Cardiac muscle cell (in vitro differentiated cells and primary cell): ENCODE data around the gene ITGB2. TPM values are rescaled to one million over a fixed set of nuclear protein-coding genes. Genes with fewer than 3 reads are reported as not detected.

Experiments
- DNase-seq, 2 donors: peaks; one replicate each; pipeline versions ENCODE4 v3.0.0 to v3.0.0-alpha.2; 2010 to 2017; ENCODE audit warnings: low read depth in 1 of 2, low spot score in 1 of 2
- H3K27ac ChIP-seq: fragments of 200-600 bp; sonication (generic); 2 replicates; pipeline ENCODE4 v1.5.1; 2016
- H3K27me3 ChIP-seq: fragments of 200-600 bp; sonication (generic); 2 replicates; pipeline ENCODE4 v1.6.0; 2016; ENCODE audit warnings: control low read depth
- H3K36me3 ChIP-seq: fragments of 200-600 bp; sonication (generic); 2 replicates; pipeline ENCODE4 v1.5.1; 2016; ENCODE audit warnings: control low read depth
- H3K4me1 ChIP-seq: fragments of 200-600 bp; sonication (generic); 2 replicates; pipeline ENCODE4 v1.8.1; 2017; ENCODE audit warnings: low read depth, mild to moderate bottlenecking, mixed run types
- H3K4me3 ChIP-seq: fragments of 200-600 bp; sonication (generic); 2 replicates; pipeline ENCODE4 v1.5.1; 2016; ENCODE audit warnings: mild to moderate bottlenecking
- H3K9me3 ChIP-seq: fragments of 200-600 bp; sonication (generic); 2 replicates; pipeline ENCODE4 v1.5.1; 2017; ENCODE audit warnings: low read depth, mild to moderate bottlenecking, control low read depth
- polyA plus RNA-seq: library from polyadenylated mRNA; unstranded; fragments of >200 nt; fragmentation: Nextera tagmentation; extraction: Ambion mirVana; gene quantifications from 2 replicates; pipeline ENCODE4 v1.2.1, GENCODE V29; 2016
- total RNA-seq: library from RNA; depleted of rRNA; stranded (reverse); fragments of >200 nt; gene quantifications from 2 replicates; pipeline ENCODE4 v1.2.3, GENCODE V29; 2016
- TF ChIP-seq, protein P1 (sequence below): IDR thresholded peaks from 2 replicates; pipeline ENCODE4 v1.5.1; 2012; ENCODE audit warnings: low read depth, mild to moderate bottlenecking, low read length

ITGB2 gene
- total and polyA plus RNA-seq, 2 experiments from 2014 or later, result 0.27 to 0.57 TPM

DNA sequence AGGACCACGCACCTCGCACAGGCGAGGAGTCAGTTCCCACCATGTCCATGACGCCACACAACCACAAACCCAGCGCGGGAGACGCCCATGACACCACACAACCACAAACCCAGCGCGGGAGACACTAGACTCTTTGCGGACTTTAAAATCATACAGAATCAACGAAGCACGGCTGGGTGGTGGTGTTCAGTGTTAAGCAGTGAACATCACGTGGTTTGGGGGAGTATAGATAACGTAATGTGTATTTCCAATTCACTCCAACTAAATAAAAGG, 66.4 kb downstream of the ITGB2 start:
- H3K27ac ChIP-seq, result no peak overlapping the region
- no peaks in the 10 kb centered on the region for H3K4me1 ChIP-seq
- peaks cover 58% of the 10 kb centered on the region for H3K36me3 ChIP-seq
- DNase-seq, result no peak
- H3K9me3 ChIP-seq, result no peaks in the 10 kb centered on the region
- TF ChIP-seq, protein P1, sequence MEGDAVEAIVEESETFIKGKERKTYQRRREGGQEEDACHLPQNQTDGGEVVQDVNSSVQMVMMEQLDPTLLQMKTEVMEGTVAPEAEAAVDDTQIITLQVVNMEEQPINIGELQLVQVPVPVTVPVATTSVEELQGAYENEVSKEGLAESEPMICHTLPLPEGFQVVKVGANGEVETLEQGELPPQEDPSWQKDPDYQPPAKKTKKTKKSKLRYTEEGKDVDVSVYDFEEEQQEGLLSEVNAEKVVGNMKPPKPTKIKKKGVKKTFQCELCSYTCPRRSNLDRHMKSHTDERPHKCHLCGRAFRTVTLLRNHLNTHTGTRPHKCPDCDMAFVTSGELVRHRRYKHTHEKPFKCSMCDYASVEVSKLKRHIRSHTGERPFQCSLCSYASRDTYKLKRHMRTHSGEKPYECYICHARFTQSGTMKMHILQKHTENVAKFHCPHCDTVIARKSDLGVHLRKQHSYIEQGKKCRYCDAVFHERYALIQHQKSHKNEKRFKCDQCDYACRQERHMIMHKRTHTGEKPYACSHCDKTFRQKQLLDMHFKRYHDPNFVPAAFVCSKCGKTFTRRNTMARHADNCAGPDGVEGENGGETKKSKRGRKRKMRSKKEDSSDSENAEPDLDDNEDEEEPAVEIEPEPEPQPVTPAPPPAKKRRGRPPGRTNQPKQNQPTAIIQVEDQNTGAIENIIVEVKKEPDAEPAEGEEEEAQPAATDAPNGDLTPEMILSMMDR, result no peak
- H3K27me3 ChIP-seq, result no peaks in the 10 kb centered on the region
- no peak overlapping the region for H3K4me3 ChIP-seq

DNA sequence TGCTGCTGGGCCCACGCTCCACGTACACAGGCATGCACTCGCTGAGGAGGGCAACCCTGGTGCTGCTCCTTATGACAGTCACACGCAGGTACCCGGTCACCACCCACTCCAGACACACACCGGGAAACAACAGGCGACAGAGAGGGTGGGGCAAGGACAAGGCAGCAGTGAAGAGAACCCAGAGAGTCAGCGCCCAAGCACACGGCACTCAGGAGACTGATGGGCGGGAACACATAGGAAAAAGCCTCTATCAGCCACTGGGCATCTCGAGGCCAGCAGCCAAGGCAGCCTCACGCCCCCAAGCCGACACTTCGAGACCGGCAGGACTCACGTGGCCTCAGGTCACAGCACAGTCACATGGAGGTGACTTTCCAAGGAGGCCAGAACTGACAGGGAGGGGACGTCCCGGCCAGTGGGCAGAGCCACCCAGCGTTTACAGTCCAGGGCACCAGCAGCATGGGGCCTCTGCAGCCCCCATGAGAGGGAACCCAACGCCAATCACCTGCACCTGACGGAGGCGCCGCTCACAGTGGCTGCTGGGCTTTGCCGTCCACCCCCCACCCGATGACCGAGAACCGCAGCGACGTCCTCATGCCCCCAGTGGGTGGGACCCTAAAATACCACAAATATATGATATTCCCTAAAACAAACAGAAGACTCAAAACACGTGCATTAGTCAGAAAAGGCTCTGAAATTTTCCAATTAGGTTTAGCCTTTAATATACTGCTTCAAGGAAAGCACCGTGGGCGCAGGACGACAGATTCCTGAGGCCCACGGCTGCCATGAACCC, 66.9 kb downstream of the ITGB2 start:
- TF ChIP-seq, protein P1, result no peak
- H3K4me3 ChIP-seq, result no peak overlapping the region
- H3K27me3 ChIP-seq, result no peaks in the 10 kb centered on the region
- DNase-seq, result no peak
- H3K36me3 ChIP-seq, result peaks cover 60% of the 10 kb centered on the region
- no peaks in the 10 kb centered on the region for H3K4me1 ChIP-seq
- H3K9me3 ChIP-seq, result no peaks in the 10 kb centered on the region
- no peak overlapping the region for H3K27ac ChIP-seq

DNA sequence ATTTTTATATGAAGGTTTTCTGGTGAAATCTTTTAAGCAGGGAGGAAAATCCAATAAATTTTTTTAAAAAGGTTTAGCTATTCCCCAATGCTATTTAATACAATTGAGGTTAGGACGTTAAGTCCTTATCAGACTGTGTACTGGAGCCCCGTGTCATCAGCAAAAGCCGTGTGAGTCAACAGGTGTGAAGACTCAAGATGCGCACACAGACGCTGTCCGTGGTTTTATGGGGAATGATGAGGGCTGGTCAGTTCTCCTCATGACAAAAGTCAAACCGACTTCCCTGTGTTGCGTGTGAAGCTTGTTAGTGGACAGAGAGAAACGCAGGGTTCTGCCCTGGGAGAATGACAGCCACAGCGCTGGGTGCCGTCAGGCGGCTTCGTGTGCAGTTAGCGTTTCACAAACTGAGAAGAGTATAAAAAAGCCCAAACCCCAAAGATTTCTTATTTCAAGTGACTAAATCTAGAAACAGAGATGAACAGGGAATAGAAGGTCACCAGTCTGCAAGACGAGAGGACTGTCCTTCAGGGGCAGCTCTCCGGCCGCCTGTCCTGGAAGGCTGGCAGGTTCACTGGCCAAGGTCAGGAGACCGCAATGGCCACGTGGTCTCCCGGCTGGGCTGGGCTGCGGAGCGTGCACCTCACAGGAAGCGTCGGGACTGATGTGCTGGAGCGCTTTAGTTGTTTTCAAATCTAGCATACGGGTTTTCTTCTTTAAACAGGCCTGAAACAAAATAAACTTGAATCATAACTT, 69.6 kb downstream of the ITGB2 start:
- Histone ChIP-seq H3K36me3 (peaks cover 47% of the 10 kb centered on the region), H3K4me3 (no peak overlapping the region), H3K27ac (no peak overlapping the region), H3K4me1 (no peaks in the 10 kb centered on the region), H3K9me3 (no peaks in the 10 kb centered on the region), H3K27me3 (no peaks in the 10 kb centered on the region)
- no peak for DNase-seq
- TF ChIP-seq, protein P1, result no peak

DNA sequence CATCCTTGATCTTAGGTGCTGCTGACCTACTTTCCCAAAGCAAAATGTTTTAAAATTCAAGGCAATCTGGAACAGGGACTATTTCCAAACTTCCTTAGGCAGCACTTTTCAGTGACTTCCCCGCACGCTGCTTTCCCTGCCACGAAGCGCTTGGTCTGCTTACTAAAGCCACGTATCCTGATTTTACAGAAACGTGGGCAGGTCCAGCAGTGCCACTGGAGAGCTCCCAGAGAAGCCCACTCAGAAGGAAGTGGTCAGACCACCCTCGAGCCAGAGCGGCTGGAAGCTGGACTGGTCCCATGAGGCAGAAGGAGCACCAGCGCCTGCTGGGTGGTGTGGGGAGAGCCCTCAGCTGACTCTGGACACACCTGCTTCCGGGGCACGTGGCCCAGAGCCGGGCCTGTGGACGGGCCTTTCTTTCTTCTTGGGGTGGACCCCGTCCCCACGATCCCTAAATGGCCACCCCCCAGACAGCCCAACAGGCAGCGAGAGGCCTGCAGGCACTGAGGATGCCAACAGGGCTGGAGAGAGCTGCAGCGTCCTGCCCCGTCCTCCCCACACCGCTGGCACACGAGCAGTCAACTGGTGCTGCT, 70.4 kb downstream of the ITGB2 start:
- no peaks in the 10 kb centered on the region for H3K4me1 ChIP-seq
- TF ChIP-seq, protein P1, result no peak
- no peaks in the 10 kb centered on the region for H3K9me3 ChIP-seq
- H3K36me3 ChIP-seq, result peaks cover 39% of the 10 kb centered on the region
- no peaks in the 10 kb centered on the region for H3K27me3 ChIP-seq
- DNase-seq, result no peak
- H3K4me3 ChIP-seq, result no peak overlapping the region
- no peak overlapping the region for H3K27ac ChIP-seq

DNA sequence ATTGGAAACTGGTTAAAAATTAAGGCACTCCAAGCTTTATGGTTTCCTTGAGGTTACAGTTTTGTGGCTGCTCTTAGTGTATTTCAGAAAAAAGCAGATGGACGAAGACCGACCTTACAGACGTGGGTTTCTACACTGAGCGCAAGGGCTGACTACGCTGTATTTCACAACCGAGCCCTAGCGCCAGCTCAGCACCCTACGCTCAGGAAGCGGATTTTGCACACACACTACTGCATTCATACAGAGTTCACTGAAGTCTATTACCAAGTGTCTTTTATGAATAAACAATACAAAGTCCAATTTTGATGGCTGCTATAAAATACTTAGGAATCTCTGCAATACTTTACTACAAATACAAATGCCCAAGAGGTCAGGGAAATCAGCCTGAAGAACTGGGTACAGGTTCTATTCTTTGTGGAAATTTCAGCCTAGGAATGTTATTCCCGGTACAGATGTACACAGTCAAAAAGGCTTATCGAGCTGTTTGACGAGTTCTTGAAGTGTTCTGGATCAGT, 71.0 kb downstream of the ITGB2 start:
- DNase-seq, result no peak
- Histone ChIP-seq H3K4me1 (no peaks in the 10 kb centered on the region), H3K27me3 (no peaks in the 10 kb centered on the region), H3K9me3 (no peaks in the 10 kb centered on the region), H3K36me3 (peaks cover 35% of the 10 kb centered on the region), H3K4me3 (no peak overlapping the region), H3K27ac (no peak overlapping the region)
- TF ChIP-seq, protein P1, result no peak
